NT2/D1 (cell line): ENCODE results near the gene ZMYND19.
"Not testable (repeated sequence)": the region's sequence is repeated elsewhere in the genome, so short reads cannot be mapped to it uniquely, and the experiment has no call there.

Experiments used
- DNase-seq: peaks from one replicate; pipeline ENCODE4 v3.0.0-alpha.2; 2011; ENCODE audit warnings: low read depth, low spot score
- H3K27me3 ChIP-seq: 2 replicates; pipeline ENCODE4 v1.6.0; 2011; ENCODE audit warnings: mild to moderate bottlenecking; ENCODE audit not compliant: insufficient read length, insufficient read depth
- H3K36me3 ChIP-seq: 2 replicates; pipeline ENCODE4 v1.6.1; 2011; ENCODE audit warnings: mild to moderate bottlenecking, low read length, mixed read lengths; ENCODE audit not compliant: insufficient read depth, insufficient read length
- H3K4me1 ChIP-seq: 2 replicates; pipeline ENCODE4 v1.5.1; 2011; ENCODE audit not compliant: insufficient read depth, insufficient read length
- H3K4me3 ChIP-seq: 2 replicates; pipeline ENCODE4 v1.5.1; 2011; ENCODE audit warnings: low read depth; ENCODE audit not compliant: insufficient read length
- H3K9ac ChIP-seq: 2 replicates; pipeline ENCODE4 v1.6.0; 2011; ENCODE audit warnings: low read depth; ENCODE audit not compliant: insufficient read length
- H3K9me3 ChIP-seq: 2 replicates; pipeline ENCODE4 v1.5.1; 2011; ENCODE audit warnings: mild to moderate bottlenecking, low read length; ENCODE audit not compliant: insufficient read depth
- SUZ12 ChIP-seq: IDR thresholded peaks from 2 replicates; pipeline ENCODE4 v1.6.1; 2011; ENCODE audit not compliant: insufficient read length, insufficient read depth; ENCODE audit errors: extremely low read depth
- YY1 ChIP-seq: IDR thresholded peaks from 2 replicates; pipeline ENCODE4 v1.6.1; 2011; ENCODE audit not compliant: insufficient read length, insufficient read depth
- ZNF274 ChIP-seq: IDR thresholded peaks from 2 replicates; pipeline ENCODE4 v1.6.1; 2011; ENCODE audit warnings: mild to moderate bottlenecking, low read depth, low read length

ZMYND19 gene

GRCh38 chr9:137630679-137631078 is 40.4 kb upstream of the ZMYND19 start:
- Histone ChIP-seq H3K9ac (no peak overlapping the region), H3K4me1 (peaks cover 7% of the 10 kb centered on the region), H3K27me3 (no peaks in the 10 kb centered on the region), H3K9me3 (no peaks in the 10 kb centered on the region), H3K36me3 (peaks cover 11% of the 10 kb centered on the region), H3K4me3 (no peak overlapping the region)
- DNase-seq: no peak
- TF ChIP-seq ZNF274 (no peak), SUZ12 (no peak)

DNA sequence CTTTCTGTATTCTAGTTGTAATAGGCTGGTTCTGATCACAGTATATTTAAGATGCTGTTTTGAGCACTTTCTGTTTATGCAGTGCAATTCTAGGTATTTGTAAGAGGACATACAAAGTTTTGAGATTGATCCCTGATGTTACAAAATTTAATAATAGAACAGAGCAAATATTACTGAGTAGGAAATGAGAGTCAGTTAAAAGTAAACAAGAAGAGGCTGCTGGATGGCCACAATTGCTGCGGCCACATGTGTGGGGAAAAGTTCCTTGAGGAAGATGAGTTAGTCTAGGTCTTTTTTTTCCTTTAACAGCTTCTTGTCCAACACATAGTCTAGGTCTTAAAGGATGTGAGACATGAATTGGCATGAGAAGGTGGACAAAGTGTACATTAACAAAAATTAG is 39.8 kb upstream of the ZMYND19 start:
- Histone ChIP-seq H3K9me3 (no peaks in the 10 kb centered on the region), H3K27me3 (no peaks in the 10 kb centered on the region), H3K4me3 (no peak overlapping the region), H3K36me3 (peaks cover 11% of the 10 kb centered on the region), H3K4me1 (peaks cover 9% of the 10 kb centered on the region), H3K9ac (no peak overlapping the region)
- no peak for DNase-seq
- no peak for TF ChIP-seq ZNF274
- TF ChIP-seq SUZ12: no peak
- no peak for TF ChIP-seq YY1

DNA sequence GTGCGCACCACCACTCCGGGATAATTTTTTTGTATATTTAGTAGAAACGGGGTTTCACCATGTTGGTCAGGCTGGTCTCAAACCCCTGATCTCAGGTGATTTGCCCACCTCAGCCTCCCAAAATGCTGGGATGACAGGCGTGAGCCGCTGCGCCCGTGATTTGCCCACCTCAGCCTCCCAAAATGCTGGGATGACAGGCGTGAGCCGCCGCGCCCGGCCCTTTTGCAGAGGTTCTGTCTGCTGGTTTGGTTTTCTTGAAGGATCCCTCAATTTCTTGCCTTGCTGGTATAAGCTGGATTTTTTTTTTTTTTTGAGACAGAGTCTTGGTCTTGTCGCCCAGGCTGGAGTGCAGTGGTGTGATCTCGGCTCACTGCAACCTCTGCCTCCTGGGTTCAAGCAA is 37.1 kb upstream of the ZMYND19 start:
- H3K9ac ChIP-seq, H3K4me1 ChIP-seq, H3K9me3 ChIP-seq, H3K4me3 ChIP-seq, H3K27me3 ChIP-seq, DNase-seq: not testable (repeated sequence)
- H3K36me3 ChIP-seq: peaks cover 22% of the 10 kb centered on the region

- no peak for TF ChIP-seq YY1
- no peak for TF ChIP-seq ZNF274
- TF ChIP-seq SUZ12: no peak
- Histone ChIP-seq H3K9me3 (no peaks in the 10 kb centered on the region), H3K4me1 (peaks cover 4% of the 10 kb centered on the region), H3K27me3 (no peaks in the 10 kb centered on the region), H3K9ac (no peak overlapping the region), H3K4me3 (no peak overlapping the region), H3K36me3 (peaks cover 25% of the 10 kb centered on the region)
- DNase-seq: no peak
Observed at GRCh38 chr9:137626464-137626863, 36.2 kb upstream of the ZMYND19 start.

DNA sequence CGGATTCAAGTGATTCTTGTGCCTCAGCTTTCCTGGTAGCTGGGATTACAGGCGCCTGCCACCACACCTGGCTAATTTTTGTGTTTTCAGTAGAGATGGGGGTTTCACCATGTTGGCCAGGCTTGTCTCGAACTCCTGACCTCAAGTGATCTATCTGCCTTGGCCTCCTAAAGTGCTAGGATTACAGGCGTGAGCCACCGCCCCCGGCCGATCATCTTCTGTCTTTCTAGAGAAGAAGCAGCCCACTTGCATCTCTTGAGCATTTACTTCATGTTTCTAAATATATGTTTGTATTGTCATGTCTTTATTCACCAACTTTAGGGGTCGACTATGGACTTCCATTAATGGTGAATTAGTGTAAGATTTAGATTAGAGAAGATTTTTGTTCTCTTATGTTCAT is 31.9 kb upstream of the ZMYND19 start:
- H3K9me3 ChIP-seq, DNase-seq, H3K27me3 ChIP-seq, H3K4me3 ChIP-seq, H3K9ac ChIP-seq, H3K4me1 ChIP-seq: not testable (repeated sequence)
- H3K36me3 ChIP-seq: peaks cover 39% of the 10 kb centered on the region

GRCh38 chr9:137621131-137621757 is 30.9 kb upstream of the ZMYND19 start:
- DNase-seq: no peak
- Histone ChIP-seq H3K27me3 (no peaks in the 10 kb centered on the region), H3K36me3 (peaks cover 48% of the 10 kb centered on the region), H3K9me3 (no peaks in the 10 kb centered on the region), H3K4me1 (peaks cover 8% of the 10 kb centered on the region), H3K9ac (no peak overlapping the region), H3K4me3 (no peak overlapping the region)
- TF ChIP-seq YY1 (no peak), ZNF274 (no peak), SUZ12 (no peak)

DNA sequence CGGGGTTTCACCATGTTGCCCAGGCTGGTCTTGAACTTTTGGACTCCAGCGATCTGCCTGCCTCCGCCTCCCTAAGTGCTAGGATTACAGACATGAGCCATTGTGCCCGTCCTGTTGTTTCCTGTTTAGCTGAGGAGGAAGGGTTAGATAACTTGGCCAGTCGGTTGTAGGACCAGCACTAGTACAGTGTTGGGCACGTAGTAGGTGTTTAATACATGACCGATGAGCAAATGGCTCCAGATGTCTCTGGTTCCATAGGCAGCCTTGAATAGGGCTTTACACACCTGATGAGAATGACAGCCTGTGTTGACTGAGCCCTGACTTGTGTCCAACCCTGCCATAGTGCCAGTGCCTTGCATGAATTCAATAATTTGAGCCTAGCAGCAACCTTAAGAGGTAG is 30.3 kb upstream of the ZMYND19 start:
- no peak for TF ChIP-seq ZNF274
- no peak for TF ChIP-seq SUZ12
- no peak for TF ChIP-seq YY1
- no peak overlapping the region for H3K9ac ChIP-seq
- H3K9me3 ChIP-seq: no peaks in the 10 kb centered on the region
- peaks cover 8% of the 10 kb centered on the region for H3K4me1 ChIP-seq
- peaks cover 55% of the 10 kb centered on the region for H3K36me3 ChIP-seq
- H3K27me3 ChIP-seq: no peaks in the 10 kb centered on the region
- H3K4me3 ChIP-seq: no peak overlapping the region
- no peak for DNase-seq

DNA sequence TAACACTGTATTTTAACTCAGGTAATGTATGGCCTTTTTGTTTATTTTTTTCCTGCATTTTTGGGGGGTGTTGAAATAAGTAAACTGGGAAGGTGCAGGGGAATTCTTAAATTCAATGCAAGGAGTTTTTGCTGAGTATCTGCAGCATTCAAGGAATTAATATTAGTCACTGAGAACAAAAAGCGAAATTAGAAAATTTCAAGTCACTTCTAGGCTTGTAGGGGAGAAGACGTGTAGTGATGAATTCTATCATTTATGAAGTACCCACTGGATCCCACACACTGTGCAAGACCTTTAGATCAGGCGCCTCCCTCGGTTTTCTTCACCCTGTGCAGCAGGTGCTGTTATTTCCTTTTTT is 29.7 kb upstream of the ZMYND19 start:
- Histone ChIP-seq H3K9me3 (no peaks in the 10 kb centered on the region), H3K36me3 (peaks cover 60% of the 10 kb centered on the region), H3K9ac (peak overlapping the region; percentile 93), H3K4me3 (peak overlapping the region; percentile 78), H3K27me3 (no peaks in the 10 kb centered on the region), H3K4me1 (peaks cover 6% of the 10 kb centered on the region)
- TF ChIP-seq SUZ12 (no peak), ZNF274 (no peak), YY1 (no peak)
- DNase-seq: no peak
